ENCODE results near the gene MAST4. TPM values are rescaled to one million over a fixed set of nuclear protein-coding genes. Genes with fewer than 3 reads are reported as not detected.
"Not testable (repeated sequence)": the region's sequence is repeated elsewhere in the genome, so short reads cannot be mapped to it uniquely, and the experiment has no call there.

MAST4 gene
- total RNA-seq, 1 experiment from 2014 or later = 11.8 TPM

DNA sequence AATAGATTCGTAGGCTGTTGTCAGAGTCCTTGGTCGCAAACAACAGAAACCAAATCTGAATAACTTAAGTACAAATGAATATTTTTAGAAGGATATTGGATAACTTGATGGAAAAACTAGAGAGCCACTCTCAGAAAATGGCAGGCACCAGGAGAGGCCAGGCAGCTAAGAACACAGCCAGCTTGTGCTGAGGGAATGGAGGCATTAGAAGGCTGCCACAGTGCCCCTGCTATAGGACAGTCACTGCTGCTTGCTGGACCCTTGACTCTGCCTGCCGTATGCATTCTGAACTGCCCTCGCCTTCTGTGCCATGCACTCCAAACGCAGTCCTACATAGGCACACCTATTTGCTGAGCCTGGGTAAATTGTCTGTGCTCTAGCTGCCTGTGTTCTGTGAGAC, 78.6 kb downstream of the MAST4 start:
- no peak for DNase-seq
- no peak overlapping the region for H3K4me3 ChIP-seq (ENCODE audit: low read length)
- H3K79me2 ChIP-seq (ENCODE audit: low read length) = no peaks in the 10 kb centered on the region
- H3K4me1 ChIP-seq (ENCODE audit: low read length) = no peaks in the 10 kb centered on the region
- no peaks in the 10 kb centered on the region for H3K9me2 ChIP-seq (replicated peaks; ENCODE audit: insufficient read depth, low read length)
- H3K27ac ChIP-seq (ENCODE audit: low read length) = no peak overlapping the region
- no peak overlapping the region for H3K9ac ChIP-seq (ENCODE audit: low read length)
- no peaks in the 10 kb centered on the region for H3K9me3 ChIP-seq (ENCODE audit: low read length)
- H3K4me2 ChIP-seq (ENCODE audit: low read depth, low read length, poor library complexity, severe bottlenecking) = no peak overlapping the region
- no peaks in the 10 kb centered on the region for H4K20me1 ChIP-seq (ENCODE audit: insufficient read depth, low read depth, low read length)
- no peaks in the 10 kb centered on the region for H3K36me3 ChIP-seq (ENCODE audit: insufficient read depth, low read length)
- no peak overlapping the region for H2AFZ ChIP-seq (ENCODE audit: low read length)
- H3K27me3 ChIP-seq (ENCODE audit: low read length) = no peaks in the 10 kb centered on the region

DNA sequence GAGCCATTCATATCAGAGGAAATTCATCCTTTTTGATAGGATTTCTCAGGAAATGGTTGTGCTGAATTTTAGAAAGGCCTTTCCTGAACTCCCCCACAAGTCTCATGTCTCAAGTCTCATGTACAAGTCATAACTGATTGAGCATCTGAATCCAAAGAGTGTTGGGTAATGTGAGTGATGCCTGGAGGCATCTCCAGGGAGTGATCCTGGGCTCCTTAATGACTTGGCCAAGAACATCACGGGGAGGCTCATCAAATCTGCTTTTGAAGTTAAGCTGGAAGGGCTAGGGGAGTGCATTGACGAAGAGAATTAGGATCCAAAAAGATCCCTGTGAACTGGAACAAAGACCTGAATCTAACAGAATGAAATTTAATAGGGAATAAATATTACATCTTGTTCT, 79.2 kb downstream of the MAST4 start:
- Histone ChIP-seq H3K4me2 (ENCODE audit: low read depth, low read length, poor library complexity, severe bottlenecking) (no peak overlapping the region), H3K27me3 (ENCODE audit: low read length) (no peaks in the 10 kb centered on the region), H3K9ac (ENCODE audit: low read length) (no peak overlapping the region), H3K79me2 (ENCODE audit: low read length) (no peaks in the 10 kb centered on the region), H3K9me3 (ENCODE audit: low read length) (no peaks in the 10 kb centered on the region), H3K9me2 (replicated peaks; ENCODE audit: insufficient read depth, low read length) (no peaks in the 10 kb centered on the region), H3K36me3 (ENCODE audit: insufficient read depth, low read length) (no peaks in the 10 kb centered on the region), H3K27ac (ENCODE audit: low read length) (no peak overlapping the region), H3K4me3 (ENCODE audit: low read length) (no peak overlapping the region), H3K4me1 (ENCODE audit: low read length) (no peaks in the 10 kb centered on the region), H4K20me1 (ENCODE audit: insufficient read depth, low read depth, low read length) (no peaks in the 10 kb centered on the region), H2AFZ (ENCODE audit: low read length) (no peak overlapping the region)
- no peak for DNase-seq

DNA sequence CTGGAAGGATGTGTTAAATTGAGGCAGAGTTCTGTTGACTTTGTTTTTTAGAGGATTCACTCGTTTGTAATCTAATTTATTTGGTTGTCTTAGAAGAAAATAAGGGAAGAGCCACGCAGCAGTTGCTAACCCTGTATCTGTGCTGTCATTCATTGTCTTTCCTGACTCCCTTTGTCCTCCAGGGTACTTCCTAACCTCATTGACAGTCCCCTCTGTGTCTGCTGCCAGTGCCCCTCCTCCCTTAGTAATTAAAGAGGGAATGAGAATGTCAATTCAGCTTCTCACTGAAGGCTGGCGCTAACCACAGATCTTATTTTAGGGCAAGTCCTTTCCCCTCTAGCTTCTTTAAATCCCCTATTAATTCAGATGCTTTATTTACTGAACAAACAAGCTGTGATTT, 84.0 kb downstream of the MAST4 start:
- Histone ChIP-seq H3K4me3 (ENCODE audit: low read length) (no peak overlapping the region), H2AFZ (ENCODE audit: low read length) (no peak overlapping the region), H3K4me1 (ENCODE audit: low read length) (no peaks in the 10 kb centered on the region), H3K79me2 (ENCODE audit: low read length) (no peaks in the 10 kb centered on the region), H3K27ac (ENCODE audit: low read length) (no peak overlapping the region), H3K36me3 (ENCODE audit: insufficient read depth, low read length) (no peaks in the 10 kb centered on the region), H3K9ac (ENCODE audit: low read length) (no peak overlapping the region), H3K27me3 (ENCODE audit: low read length) (no peaks in the 10 kb centered on the region), H3K4me2 (ENCODE audit: low read depth, low read length, poor library complexity, severe bottlenecking) (no peak overlapping the region), H4K20me1 (ENCODE audit: insufficient read depth, low read depth, low read length) (no peaks in the 10 kb centered on the region), H3K9me3 (ENCODE audit: low read length) (no peaks in the 10 kb centered on the region), H3K9me2 (replicated peaks; ENCODE audit: insufficient read depth, low read length) (no peaks in the 10 kb centered on the region)
- DNase-seq = no peak

DNA sequence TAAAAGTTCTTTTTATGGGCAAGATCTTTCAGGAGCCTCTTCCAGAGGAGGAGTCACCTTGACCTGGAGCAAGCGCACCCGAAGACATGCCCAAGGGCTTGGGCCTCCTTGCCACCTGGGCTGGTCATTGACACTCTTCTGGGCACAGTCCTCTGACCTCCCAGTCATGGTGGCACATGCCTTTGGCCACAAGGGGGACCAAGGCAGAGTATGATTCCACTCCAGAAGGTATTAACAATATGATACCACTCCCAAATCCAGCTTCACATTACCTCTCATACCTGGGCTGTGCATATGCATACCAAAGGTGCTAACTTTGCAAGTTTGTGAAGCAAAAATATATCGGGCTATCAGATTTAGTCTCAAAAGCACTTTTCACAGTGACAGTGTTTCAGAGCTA, 84.6 kb downstream of the MAST4 start:
- H3K4me2 ChIP-seq (ENCODE audit: low read depth, low read length, poor library complexity, severe bottlenecking) = no peak overlapping the region
- H3K27ac ChIP-seq (ENCODE audit: low read length) = no peak overlapping the region
- H3K79me2 ChIP-seq (ENCODE audit: low read length) = no peaks in the 10 kb centered on the region
- H3K9me3 ChIP-seq (ENCODE audit: low read length) = no peaks in the 10 kb centered on the region
- H3K4me3 ChIP-seq (ENCODE audit: low read length) = no peak overlapping the region
- no peaks in the 10 kb centered on the region for H3K9me2 ChIP-seq (replicated peaks; ENCODE audit: insufficient read depth, low read length)
- H3K9ac ChIP-seq (ENCODE audit: low read length) = no peak overlapping the region
- H4K20me1 ChIP-seq (ENCODE audit: insufficient read depth, low read depth, low read length) = no peaks in the 10 kb centered on the region
- DNase-seq = peak; percentile 45
- H2AFZ ChIP-seq (ENCODE audit: low read length) = no peak overlapping the region
- no peaks in the 10 kb centered on the region for H3K27me3 ChIP-seq (ENCODE audit: low read length)
- no peaks in the 10 kb centered on the region for H3K4me1 ChIP-seq (ENCODE audit: low read length)
- H3K36me3 ChIP-seq (ENCODE audit: insufficient read depth, low read length) = no peaks in the 10 kb centered on the region

DNA sequence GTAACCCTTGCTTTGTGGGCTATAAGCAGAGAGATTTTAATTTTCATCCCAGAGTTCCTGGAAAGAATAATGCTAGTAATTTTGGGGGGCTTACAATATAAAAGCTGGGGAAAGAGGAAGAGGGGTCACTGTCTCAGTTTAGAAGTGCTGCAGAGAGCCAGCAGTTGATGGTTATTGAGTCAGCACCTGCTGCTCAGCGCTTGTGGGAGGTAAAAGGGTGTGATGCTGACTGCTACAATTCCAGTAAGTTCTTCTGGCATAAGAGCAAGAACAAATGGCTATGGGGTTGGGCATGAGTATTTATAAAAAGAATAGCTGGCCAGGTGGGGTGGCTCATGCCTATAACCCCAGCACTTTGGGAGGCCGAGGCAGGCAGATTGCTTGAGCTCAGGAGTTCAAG, 88.5 kb downstream of the MAST4 start:
- no peak for DNase-seq
- no peaks in the 10 kb centered on the region for H4K20me1 ChIP-seq (ENCODE audit: insufficient read depth, low read depth, low read length)

DNA sequence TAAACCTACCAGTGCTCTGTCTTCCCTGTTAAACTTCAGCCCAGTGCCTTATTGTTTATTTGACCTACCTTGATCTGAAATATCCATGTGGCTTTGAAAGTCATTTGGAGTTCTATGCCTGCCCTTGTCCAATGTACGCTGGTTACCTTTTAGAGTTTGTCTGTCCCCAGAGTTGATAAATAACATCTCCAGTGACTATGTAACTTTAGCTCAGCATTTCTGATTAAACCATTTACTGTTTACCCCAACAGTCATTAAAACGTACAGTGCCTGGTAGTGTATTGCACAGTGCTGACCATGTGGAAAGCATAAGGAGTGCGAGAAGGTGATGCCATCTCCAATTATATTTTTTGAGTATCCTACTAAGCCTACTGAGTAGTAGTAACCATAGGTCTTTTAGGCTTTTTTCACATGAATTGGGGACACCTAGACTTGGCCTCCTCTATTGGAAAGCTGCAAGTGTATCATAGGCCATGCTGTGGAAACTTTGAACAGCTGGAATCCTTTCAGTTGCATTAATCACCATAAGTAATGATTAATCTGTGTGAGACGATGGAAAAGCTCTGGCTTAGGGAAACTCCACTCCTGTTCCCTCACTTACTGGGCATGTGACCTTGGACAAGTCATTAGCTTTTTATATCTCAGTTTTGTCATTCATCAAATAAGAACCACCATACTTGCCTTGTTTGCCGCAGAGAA, 93.5 kb downstream of the MAST4 start:
- Histone ChIP-seq H3K9me3 (ENCODE audit: low read length) (no peaks in the 10 kb centered on the region), H2AFZ (ENCODE audit: low read length) (no peak overlapping the region), H3K4me2 (ENCODE audit: low read depth, low read length, poor library complexity, severe bottlenecking) (no peak overlapping the region), H3K27ac (ENCODE audit: low read length) (no peak overlapping the region), H3K27me3 (ENCODE audit: low read length) (no peaks in the 10 kb centered on the region), H3K36me3 (ENCODE audit: insufficient read depth, low read length) (no peaks in the 10 kb centered on the region), H4K20me1 (ENCODE audit: insufficient read depth, low read depth, low read length) (no peaks in the 10 kb centered on the region), H3K4me1 (ENCODE audit: low read length) (no peaks in the 10 kb centered on the region), H3K79me2 (ENCODE audit: low read length) (no peaks in the 10 kb centered on the region), H3K9ac (ENCODE audit: low read length) (no peak overlapping the region), H3K9me2 (replicated peaks; ENCODE audit: insufficient read depth, low read length) (no peaks in the 10 kb centered on the region), H3K4me3 (ENCODE audit: low read length) (no peak overlapping the region)
- no peak for DNase-seq

More for the DNA sequence above, 88.5 kb downstream of the MAST4 start:
- Histone ChIP-seq H3K4me1 (ENCODE audit: low read length) (no peaks in the 10 kb centered on the region), H2AFZ (ENCODE audit: low read length) (no peak overlapping the region), H3K9ac (ENCODE audit: low read length) (no peak overlapping the region), H3K27me3 (ENCODE audit: low read length) (no peaks in the 10 kb centered on the region), H3K9me3 (ENCODE audit: low read length) (no peaks in the 10 kb centered on the region), H3K79me2 (ENCODE audit: low read length) (no peaks in the 10 kb centered on the region), H3K4me3 (ENCODE audit: low read length) (no peak overlapping the region), H3K4me2 (ENCODE audit: low read depth, low read length, poor library complexity, severe bottlenecking) (no peak overlapping the region), H3K27ac (ENCODE audit: low read length) (no peak overlapping the region), H3K9me2 (replicated peaks; ENCODE audit: insufficient read depth, low read length) (no peaks in the 10 kb centered on the region), H3K36me3 (ENCODE audit: insufficient read depth, low read length) (no peaks in the 10 kb centered on the region)

DNA sequence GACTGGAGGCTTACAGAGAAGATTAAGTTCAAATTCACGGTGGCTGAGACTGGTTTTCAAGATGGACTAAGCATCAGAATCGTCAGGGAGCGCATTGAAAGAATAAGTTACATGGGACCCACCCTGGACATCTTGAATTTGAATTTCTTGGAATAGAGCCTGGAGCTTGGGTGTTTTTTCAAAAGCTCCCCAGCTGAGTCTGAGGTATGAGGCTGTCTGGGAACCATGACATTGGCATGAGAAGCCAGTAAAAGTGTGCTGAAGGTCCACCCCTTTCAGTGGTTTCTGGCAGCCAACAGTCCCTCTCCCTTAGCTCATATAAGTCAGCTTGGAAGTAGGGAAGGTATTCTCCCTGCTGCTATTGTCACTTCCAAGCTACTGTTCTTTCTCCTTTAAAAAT, 97.8 kb downstream of the MAST4 start:
- DNase-seq = no peak
- no peak overlapping the region for H2AFZ ChIP-seq (ENCODE audit: low read length)
- no peak overlapping the region for H3K27ac ChIP-seq (ENCODE audit: low read length)
- no peaks in the 10 kb centered on the region for H3K79me2 ChIP-seq (ENCODE audit: low read length)
- no peaks in the 10 kb centered on the region for H3K27me3 ChIP-seq (ENCODE audit: low read length)
- no peak overlapping the region for H3K9ac ChIP-seq (ENCODE audit: low read length)
- no peaks in the 10 kb centered on the region for H3K9me2 ChIP-seq (replicated peaks; ENCODE audit: insufficient read depth, low read length)
- no peak overlapping the region for H3K4me3 ChIP-seq (ENCODE audit: low read length)
- no peaks in the 10 kb centered on the region for H3K4me1 ChIP-seq (ENCODE audit: low read length)
- H3K36me3 ChIP-seq (ENCODE audit: insufficient read depth, low read length) = no peaks in the 10 kb centered on the region
- no peaks in the 10 kb centered on the region for H4K20me1 ChIP-seq (ENCODE audit: insufficient read depth, low read depth, low read length)
- no peaks in the 10 kb centered on the region for H3K9me3 ChIP-seq (ENCODE audit: low read length)
- no peak overlapping the region for H3K4me2 ChIP-seq (ENCODE audit: low read depth, low read length, poor library complexity, severe bottlenecking)

DNA sequence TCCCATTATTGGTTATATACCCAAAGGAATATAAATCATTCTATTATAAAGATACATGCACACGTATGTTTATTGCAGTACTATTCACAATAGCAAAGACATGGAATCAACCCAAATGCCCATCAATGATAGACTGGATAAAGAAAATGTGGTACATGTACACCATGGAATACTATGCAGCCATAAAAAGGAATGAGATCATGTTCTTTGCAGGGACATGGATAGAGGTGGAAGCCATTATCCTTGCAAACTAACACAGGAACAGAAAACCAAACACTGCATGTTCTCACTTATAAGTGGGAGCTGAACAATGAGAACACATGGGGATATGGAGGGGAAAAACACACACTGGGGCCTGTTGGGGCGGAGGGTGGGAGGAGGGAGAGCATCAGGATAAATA, 99.6 kb downstream of the MAST4 start:
- H3K4me1 ChIP-seq (ENCODE audit: low read length); H3K9ac ChIP-seq (ENCODE audit: low read length); H3K9me2 ChIP-seq (replicated peaks; ENCODE audit: insufficient read depth, low read length); H3K79me2 ChIP-seq (ENCODE audit: low read length); H3K36me3 ChIP-seq (ENCODE audit: insufficient read depth, low read length); H3K4me2 ChIP-seq (ENCODE audit: low read depth, low read length, poor library complexity, severe bottlenecking); H4K20me1 ChIP-seq (ENCODE audit: insufficient read depth, low read depth, low read length); H2AFZ ChIP-seq (ENCODE audit: low read length); H3K4me3 ChIP-seq (ENCODE audit: low read length); H3K9me3 ChIP-seq (ENCODE audit: low read length); DNase-seq; H3K27me3 ChIP-seq (ENCODE audit: low read length); H3K27ac ChIP-seq (ENCODE audit: low read length): not testable (repeated sequence)

Data from Karpas-422 (cell line).